Endothelial cell of hepatic sinusoid (primary cell): ENCODE data around the gene ITSN1.
"Not testable (repeated sequence)": the region's sequence is repeated elsewhere in the genome, so short reads cannot be mapped to it uniquely, and the experiment has no call there.

Experiments
- in situ Hi-C: cut with HindIII; loops from 2 replicates; pipeline ENCODE4 v1.10.0; 2017; ENCODE audit warnings: low sequenced_read_pairs

Gene ITSN1

DNA sequence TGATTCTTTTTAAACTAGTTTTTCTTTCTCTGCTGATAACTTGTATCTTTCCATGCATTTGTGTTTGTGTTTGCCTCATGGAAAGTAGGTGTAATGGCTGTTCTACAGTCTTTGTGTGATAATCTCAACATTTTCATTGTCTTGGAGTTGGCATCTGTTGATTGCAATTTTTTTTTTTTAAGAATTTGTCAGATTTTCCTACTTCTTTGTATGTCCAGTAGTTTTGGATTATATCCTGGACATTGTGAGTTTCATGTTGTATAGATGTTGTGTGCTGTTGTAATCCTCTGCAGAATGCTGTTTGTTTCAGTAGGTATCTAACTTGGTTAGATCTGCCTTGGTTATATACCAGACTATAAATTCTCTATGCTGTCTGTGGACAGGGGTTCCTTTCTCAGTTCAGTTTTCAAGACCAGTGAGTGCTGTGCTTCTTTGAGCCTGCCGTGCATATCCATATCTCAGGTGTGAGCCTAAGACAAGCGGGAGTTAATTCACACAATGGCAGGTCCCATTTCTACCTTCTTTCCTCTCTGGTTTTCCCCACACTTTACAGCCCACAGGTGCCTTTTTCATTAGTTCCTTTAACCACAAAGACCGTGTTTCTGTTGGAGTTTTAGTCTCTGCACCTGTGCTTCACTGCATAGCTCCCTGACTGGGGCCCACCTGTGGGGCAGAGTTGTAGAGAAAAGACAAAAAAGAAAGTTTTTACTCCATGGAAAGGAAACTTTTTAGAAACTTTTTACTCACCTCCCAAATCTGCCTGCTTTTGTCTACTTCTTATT is 69.9 kb downstream of the ITSN1 start:
- in situ Hi-C loops = no loop called here

DNA sequence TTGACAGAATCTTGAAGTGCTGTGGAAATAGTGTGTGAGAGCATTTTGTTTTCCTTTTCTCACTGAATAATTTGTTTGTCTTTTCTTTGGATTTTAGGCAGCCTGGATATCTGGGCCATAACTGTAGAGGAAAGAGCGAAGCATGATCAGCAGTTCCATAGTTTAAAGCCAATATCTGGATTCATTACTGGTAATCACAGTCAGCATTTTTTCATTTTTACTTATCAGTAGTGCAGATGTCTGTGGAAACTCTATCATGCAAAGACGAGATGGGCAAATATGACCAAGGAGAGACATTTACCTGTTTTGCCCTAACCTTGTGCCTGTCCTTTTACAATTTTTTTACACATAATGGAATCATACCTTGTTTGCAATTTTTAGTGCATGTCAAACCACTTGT is 78.8 kb downstream of the ITSN1 start:
- in situ Hi-C loops = loop anchor here (5.0 kb wide), 2 partner anchors 51 to 64 kb away; no protein-coding TSS in a partner anchor

DNA sequence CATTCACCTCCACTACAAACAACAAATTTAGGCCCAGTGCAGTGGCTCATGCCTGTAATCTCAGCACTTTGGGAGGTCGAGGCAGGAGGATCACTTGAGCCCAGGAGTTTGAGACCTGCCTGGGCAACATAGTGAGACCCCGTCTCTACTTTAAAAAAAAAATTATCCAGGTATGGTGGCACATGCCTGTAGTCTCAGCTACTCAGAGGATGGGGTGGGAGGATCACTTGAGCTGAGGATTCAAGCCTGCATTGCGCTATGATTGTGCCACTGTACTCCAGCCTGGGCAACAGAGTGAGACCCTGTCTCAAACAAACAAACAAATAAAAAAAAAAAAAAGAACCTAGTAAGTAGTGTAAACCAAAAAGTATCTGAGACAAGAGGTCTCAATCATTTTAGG is 86.8 kb downstream of the ITSN1 start:
- in situ Hi-C loops = not testable (repeated sequence)

DNA sequence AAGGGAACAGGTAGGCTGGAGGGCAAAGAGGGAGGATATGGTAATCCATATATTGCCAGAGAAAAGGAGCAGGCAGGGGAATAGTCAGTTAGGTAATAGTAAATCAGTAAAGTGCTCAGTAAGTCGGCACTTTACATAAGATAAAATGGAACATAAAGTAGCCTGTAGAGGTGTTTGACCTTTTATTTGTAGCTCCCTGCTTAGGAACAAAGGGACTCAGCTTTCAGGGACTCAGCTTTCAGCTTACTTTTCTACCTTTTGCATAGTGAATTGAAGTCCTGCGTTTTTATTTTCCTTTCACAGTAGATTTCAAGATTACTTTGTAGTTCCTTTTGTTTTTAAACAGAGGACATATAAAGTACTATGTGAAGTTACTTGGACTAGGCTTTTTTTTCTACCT is 87.3 kb downstream of the ITSN1 start:
- in situ Hi-C loops = no loop called here

DNA sequence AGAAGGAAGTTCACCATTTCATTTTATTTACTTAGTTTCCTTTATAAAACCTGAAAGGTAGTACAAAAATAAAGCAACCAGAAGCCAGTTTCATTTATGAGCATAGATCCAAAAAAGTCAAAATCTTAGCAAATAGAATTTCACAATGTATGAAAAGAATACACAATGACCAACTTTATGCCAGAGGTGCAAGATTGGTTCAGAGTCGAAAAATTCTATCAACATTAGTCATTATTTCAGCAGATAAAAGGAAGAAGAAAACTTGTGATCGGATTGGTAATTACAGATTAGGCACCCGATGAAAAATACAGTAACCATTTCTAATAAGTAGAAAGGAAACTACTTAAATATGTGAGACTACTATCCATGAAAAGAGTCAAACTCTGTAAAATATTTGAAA is 89.1 kb downstream of the ITSN1 start:
- in situ Hi-C loops = no loop called here

DNA sequence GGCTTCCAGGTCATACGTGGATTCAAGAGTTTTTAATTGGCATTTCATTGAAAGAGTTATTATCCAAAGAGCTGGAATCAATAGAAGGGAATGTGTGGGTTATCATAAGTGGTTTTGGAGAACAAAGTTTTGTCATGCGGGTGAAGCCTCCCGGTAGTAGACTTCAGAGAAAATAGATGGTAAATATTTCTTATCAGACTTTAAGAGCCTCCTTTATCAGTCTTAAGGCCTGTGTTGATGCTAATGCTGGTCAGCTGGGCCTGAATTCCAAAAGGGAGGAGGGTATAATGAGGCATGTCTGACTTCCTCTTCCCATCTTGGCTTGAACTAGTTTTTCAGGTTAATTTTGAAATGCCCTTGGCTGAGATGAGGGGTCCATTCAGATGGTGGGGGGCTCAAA is 89.7 kb downstream of the ITSN1 start:
- in situ Hi-C loops = no loop called here

DNA sequence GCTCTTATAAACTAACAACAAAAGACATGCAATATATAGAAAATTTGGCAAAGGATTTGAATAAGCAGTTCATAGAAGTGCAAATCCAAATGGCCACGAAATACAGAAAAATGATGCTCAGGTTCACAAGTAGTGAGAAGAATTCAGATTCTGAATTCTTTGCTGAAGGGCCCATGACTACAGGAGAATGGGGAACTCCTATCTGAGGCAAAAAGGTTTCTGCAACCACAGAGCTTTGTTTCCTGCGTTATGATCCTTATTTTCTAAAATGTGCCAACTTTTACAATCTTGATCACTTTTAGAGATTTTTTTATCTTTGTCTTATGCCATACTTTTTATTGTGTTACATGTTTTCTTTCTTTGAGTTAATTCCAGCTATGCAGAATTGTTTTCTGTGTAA is 91.3 kb downstream of the ITSN1 start:
- in situ Hi-C loops = no loop called here

DNA sequence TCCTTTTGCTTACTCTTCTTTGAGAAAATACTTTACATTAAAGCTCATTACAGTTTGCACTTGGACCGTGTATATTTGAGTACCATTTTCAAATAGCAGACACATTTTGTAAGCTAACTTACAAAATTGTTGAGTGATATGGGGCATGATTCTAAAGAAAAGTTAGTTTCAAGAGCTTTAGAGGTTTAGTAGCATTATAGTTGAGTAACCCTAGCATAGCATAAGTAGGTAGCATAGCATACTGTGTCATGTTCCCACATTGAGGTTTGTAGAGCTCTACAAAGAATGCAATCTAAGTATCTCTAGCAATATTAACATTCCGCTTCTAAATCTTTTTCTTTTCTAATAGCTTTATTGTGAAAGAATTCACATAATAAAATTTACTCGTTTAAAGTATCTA is 92.0 kb downstream of the ITSN1 start:
- in situ Hi-C loops = no loop called here

DNA sequence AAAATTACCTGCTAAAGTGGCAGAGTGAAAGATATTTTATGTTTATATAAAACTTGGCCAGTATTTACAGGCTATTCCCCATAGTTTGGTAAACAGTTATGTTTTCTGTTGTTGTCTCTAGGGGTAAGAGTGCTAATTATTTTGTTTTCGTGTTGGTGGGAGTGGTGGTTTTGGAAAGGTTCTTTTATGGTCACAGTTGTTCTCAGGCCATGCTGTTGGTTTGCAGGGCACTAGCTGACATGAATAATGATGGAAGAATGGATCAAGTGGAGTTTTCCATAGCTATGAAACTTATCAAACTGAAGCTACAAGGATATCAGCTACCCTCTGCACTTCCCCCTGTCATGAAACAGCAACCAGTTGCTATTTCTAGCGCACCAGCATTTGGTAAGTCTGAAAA is 92.5 kb downstream of the ITSN1 start:
- in situ Hi-C loops = no loop called here

DNA sequence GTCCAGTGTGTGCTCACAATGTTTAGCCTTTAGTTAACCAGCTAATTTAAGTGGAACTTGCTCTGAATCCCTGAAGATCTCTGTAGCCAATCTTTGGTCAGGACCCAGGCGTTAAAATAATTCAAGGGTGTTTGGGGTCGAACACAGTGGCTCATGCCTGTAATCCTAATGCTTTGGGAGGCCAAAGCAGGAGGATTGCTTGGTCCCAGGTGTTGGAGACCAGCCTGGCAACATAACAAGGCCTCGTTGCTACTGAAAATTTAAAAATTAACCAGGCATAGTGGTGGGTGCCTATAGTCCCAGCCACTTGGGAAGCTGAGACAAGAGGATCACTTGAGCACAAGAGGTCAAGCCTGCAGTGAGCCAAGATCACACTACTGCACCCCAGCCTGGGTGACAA is 94.3 kb downstream of the ITSN1 start:
- in situ Hi-C loops = no loop called here

DNA sequence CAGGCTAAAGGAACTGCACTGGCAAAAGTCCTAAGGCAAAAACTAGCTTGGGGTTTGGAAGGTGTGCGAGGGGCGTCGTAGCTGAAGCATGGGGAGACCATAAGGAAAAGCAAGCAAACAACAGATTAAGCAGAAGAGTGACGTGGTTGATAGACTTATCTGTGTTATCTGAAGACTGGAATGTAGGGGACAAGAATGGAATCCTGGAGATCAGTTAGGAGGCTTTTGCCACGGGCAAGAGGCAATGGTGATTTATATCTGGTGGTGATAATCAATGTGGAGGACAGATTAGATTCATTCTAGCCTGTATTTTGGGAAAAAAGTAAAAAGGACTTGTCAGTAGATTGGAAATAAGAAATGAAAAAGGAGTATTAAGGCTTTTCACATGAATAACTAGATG is 97.4 kb downstream of the ITSN1 start:
- in situ Hi-C loops = no loop called here

DNA sequence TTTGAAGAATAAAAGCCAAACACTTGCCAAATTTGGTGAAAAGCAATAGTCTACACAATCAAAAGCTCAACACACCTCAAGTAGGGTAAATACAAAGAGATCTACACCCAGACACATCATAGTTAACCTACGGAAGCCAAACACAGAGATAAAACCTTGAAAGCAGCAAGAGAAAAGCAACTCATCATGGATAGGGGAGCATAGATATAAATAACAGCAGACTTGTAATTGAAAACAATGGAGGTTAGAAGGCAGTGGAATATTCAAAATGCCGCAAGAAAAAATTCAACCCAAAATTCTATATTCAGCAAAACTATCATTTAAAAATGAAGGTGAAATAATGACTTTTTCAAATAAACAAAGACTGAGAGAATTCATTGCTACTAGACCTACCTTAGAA is 105.1 kb downstream of the ITSN1 start:
- in situ Hi-C loops = no loop called here

DNA sequence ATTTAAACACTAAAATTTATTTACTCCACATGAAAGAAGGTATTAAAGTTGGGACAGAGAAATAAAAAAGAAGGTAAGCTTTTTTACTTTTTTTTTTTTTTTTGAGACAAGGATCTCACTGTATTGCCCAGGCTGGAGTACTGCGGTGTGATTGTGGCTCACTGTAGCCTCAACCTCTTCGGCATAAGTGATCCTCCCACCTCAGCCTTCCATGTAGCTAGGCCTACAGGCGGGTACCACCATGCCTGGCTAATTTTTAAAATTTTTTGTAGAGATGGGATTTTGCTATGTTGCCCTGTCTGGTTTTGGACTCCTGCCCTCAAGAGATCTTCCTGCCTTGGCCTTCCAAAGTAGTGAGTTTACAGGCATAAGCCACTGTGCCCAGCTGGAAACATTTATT is 106.6 kb downstream of the ITSN1 start:
- in situ Hi-C loops = no loop called here

DNA sequence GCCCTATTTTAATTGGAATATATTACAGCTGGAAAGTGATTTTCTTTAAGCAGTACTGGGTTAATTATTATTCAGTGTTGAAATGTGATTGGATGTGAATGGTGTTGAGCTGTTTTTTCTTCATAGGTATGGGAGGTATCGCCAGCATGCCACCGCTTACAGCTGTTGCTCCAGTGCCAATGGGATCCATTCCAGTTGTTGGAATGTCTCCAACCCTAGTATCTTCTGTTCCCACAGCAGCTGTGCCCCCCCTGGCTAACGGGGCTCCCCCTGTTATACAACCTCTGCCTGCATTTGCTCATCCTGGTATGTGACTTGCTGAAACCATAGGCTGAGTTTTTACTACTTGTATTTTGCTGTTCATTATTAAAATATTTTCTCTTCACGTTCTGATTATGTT is 107.7 kb downstream of the ITSN1 start:
- in situ Hi-C loops = no loop called here

DNA sequence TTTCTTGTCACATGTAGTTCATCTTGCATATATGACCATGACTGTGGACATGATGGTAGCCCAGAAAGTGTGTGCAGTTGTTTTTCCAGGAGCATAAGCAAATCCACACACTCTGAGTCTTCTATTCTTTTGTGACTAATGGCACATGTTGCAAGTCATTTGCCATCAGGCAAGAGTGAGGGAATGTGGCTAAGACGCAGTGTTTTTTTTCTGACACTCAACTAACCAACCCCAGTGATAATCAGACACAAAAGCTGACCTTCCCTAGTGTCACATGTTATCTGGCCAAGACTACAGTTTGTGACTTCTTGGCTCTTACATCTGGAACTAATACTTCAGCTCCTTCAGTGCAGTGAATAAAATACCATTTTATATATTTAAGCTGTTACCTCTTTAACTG is 108.8 kb downstream of the ITSN1 start:
- in situ Hi-C loops = no loop called here

DNA sequence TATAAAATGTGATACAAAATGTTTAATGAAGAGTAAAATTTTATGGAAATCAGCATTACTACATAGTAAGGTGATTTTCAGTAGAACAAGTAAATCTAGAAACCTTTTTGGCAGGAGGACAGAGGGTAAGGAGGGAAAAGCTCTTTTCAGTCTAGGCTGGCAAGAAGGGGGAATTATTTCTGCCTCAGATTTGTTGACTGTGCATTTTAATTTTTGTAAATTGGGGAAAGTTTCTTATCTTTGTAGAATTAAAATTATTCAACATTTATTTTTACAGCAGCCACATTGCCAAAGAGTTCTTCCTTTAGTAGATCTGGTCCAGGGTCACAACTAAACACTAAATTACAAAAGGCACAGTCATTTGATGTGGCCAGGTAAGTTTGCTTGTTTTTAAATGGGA is 109.2 kb downstream of the ITSN1 start:
- in situ Hi-C loops = no loop called here

DNA sequence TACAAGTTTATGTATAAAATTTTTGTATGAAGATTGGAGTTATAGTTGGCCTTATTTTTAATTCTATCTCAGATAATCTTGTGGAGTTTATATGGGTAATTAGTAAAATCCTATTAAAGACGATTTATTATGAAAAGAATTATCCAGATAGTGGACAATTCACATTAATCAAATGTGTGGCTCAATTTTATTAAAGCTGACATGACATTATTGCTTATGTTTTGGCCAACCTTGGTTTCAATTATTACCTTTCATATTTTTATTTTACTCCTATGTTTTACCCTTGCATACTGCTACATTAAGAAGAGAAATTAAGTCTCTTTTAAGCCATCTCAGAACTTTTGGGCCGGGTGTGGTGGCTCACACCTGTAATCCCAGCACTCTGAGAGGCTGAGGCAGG is 110.0 kb downstream of the ITSN1 start:
- in situ Hi-C loops = no loop called here

DNA sequence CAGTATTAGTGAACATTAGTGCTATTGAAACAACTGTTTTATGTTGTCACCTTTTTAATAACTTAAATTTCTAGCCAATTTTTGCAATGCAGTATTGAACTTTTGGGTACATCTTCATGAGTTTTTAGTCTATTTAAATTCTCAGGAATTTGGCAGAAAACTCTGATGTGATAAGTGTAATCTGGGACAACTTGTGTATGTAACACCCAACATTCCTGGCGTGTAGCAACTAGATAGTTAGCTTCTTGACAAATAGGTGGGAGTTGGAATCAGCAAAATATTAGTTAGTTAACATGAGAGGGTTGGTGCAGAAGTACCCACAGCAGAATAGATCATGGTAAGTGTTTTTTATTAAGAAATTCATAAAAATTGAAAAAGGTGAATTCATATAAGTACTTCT is 111.6 kb downstream of the ITSN1 start:
- in situ Hi-C loops = no loop called here

DNA sequence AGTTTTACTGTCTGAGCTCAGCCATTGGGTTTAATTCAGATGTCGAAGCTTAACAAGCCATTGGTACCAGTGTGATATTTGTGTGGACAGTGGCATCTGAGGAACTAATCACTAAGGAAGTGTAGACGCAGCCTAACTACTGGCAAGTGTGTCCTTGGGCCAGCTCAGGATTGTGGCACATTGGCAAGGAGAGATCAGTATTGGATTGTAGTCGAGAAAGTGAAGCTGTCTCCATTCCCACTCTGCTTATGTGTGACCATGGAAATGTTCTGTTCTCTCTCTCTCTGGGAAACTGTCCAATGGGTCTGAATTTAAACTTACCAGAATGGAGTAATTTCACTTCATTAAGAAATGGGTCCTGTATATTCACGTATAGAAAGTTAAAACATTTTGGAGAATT is 112.2 kb downstream of the ITSN1 start:
- in situ Hi-C loops = no loop called here

DNA sequence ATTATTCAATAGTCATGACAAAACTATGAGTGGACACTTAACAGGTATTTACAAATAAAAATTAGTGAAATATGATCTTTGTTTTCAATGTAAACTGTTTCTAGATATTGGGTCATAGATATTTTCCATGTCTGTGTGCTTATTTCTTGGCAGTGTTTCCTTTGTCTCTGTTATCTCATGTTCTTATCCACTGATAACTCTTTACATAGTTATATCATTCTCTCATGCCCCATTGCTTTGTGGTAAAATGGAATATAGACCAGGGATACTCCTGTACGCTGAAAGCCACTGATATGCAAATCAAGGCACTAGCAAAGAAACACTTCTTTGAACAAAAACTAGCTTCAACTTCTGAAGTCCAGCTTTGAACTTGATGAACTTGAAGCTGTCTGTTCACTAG is 113.1 kb downstream of the ITSN1 start:
- in situ Hi-C loops = no loop called here

DNA sequence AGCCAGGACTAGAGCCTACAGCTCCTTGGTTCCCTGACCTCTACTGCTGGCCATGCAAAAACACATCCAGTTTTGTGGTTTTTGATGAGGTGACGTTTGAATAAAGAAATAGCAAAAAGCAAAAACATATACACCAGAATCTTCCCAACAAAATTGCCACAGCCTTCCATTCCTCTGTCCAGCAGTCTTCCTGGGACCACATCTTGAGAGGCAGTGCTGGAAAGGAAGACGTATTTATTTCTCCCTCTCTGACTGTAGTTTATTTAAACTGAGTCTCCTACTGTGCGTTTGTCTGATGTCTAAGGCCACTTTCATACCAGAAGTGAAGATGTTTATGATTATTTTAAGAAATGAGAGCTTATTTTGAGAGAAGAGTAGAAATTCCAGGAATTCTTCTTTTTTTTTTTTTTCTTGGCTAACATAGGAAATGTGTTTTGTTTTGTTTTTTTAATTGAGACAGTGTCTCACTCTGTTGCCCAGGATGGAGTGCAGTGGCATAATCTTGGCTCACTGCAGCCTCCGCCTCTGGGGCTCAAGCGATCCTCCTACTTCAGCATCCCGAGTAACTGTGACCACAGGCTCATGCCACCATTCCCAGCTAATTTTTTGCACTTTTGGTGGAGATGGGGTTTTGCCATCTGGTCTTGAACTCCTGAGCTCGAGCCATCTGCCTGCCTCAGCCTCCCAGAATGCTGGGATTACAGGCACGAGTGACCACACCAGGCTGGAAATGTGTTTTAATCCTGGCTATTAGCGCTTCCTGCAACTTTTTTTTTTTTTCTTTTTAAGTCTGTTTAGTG is 118.5 kb downstream of the ITSN1 start:
- in situ Hi-C loops = no loop called here

DNA sequence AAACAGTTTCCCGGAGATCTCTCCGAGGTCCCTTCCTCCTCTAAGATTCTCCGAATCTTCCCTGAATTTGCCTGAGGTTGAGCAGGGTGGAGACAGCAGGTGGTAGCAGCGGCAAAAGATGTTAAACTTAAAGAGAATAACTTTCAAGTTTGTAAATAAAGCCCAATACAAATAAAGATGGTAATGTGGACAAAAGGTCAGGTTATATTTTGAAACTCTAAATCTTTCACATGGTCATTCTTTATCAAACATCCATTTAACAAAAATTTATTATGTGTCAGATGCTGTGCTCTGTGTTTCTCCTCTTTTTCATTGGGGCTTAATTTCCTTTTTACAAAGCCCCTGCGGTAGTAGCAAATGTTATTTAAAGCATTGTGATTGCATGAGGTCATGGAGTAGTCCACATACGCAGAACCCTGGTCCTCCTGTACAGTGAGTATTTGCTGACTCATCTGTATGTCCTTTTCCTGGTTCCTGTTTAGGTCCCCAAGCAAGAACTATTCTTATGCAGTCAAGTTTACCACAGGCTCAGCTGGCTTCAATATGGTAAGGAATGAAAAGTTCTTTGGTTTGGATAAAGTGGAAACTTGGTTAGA is 119.2 kb downstream of the ITSN1 start:
- in situ Hi-C loops = no loop called here
